Measurements from ENCODE around the gene AVPR2.

DNA sequence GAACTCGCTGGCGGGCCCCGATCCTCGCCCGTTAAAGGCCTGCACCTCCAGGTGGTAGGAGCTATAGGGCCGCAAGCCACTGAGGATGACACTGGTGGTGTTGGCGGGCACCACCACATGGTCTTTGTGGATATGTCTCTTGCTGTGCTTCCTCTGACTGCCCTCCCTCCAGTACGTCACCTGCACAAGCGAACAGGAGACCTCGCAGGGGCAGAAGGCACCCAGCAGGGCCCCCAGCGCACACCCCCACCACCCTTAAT is 39.2 kb upstream of the AVPR2 start:
- TF ChIP-seq, protein P1, sequence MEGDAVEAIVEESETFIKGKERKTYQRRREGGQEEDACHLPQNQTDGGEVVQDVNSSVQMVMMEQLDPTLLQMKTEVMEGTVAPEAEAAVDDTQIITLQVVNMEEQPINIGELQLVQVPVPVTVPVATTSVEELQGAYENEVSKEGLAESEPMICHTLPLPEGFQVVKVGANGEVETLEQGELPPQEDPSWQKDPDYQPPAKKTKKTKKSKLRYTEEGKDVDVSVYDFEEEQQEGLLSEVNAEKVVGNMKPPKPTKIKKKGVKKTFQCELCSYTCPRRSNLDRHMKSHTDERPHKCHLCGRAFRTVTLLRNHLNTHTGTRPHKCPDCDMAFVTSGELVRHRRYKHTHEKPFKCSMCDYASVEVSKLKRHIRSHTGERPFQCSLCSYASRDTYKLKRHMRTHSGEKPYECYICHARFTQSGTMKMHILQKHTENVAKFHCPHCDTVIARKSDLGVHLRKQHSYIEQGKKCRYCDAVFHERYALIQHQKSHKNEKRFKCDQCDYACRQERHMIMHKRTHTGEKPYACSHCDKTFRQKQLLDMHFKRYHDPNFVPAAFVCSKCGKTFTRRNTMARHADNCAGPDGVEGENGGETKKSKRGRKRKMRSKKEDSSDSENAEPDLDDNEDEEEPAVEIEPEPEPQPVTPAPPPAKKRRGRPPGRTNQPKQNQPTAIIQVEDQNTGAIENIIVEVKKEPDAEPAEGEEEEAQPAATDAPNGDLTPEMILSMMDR (IDR thresholded peaks at IDR 0.05; ENCODE audit: low read depth, low read length): no peak
- no peak for TF ChIP-seq EZH2phosphoT487 (IDR thresholded peaks at IDR 0.05; ENCODE audit: low read depth)
